K562 (cell line): ENCODE results near the gene CDC42SE2. TPM values are rescaled to one million over a fixed set of nuclear protein-coding genes. Genes with fewer than 3 reads are reported as not detected.

Source experiments
- ATAC-seq: fragments of 200-7000 bp; cut with Tn5 transposase; 3 replicates; pipeline ENCODE4 v1.9.1; 2020; ENCODE audit warnings: moderate library complexity
- BruUV-seq: library from RNA; stranded (reverse); fragments of 400-500 nt; replicated peaks from 2 replicates; lab custom pipeline; 2021; lab: Mats Ljungman, UMichigan
- CTCF ChIA-PET: fragments of 300-600 bp; formaldehyde crosslinking; extraction: SDS; loops from one replicate; lab custom pipeline; 2021; ENCODE audit warnings: low intra/inter-chr PET ratio; lab: Yijun Ruan, JAX
- POLR2A ChIA-PET: fragments of 300-600, 350-650 bp; sonication (Branson Sonifier 250); formaldehyde crosslinking; extraction: SDS; loops from one replicate; lab custom pipeline; 2021; ENCODE audit warnings: antibody characterized with exemption, inconsistent platforms; lab: Yijun Ruan, JAX
- DNase-seq, 4 experiments: peaks; one replicate each; pipeline versions ENCODE4 v3.0.0 to v3.0.0-alpha.2; 2011 to 2018; ENCODE audit warnings: low spot score in 3 of 4, mixed read lengths in 3 of 4; ENCODE audit errors: extremely low read depth in 1 of 4
- FAIRE-seq: peaks from 2 replicates; lab custom pipeline; 2011; peaks lifted over from hg19 to GRCh38; lab: Jason Lieb, UNC
- H2AFZ ChIP-seq: 2 replicates; pipeline ENCODE4 v1.6.0; 2011; ENCODE audit warnings: low read depth, low read length, control low read depth, inconsistent platforms
- H3K27ac ChIP-seq: fragments of 200-600 bp; 3 replicates; pipeline ENCODE4 v1.8.0; 2011; ENCODE audit warnings: low read depth, mild to moderate bottlenecking, control low read depth, inconsistent platforms, low read length, moderate library complexity, mixed read lengths; ENCODE audit errors: extremely low read depth
- H3K27me3 ChIP-seq, 2 experiments: fragments of 300-600 bp in 1 of 2; 2 replicates in 1 of 2; 3 replicates in 1 of 2; pipeline versions ENCODE4 v1.6.0 to v1.8.0; 2011; ENCODE audit warnings: inconsistent platforms in 2 of 2, low read length in 2 of 2, mild to moderate bottlenecking in 1 of 2, mixed read lengths in 1 of 2, moderate library complexity in 1 of 2; ENCODE audit not compliant: control insufficient read depth in 2 of 2, insufficient read depth in 2 of 2
- H3K36me3 ChIP-seq: fragments of 300-600 bp; 3 replicates; pipeline ENCODE4 v1.8.0; 2011; ENCODE audit warnings: mild to moderate bottlenecking, low read length, inconsistent platforms; ENCODE audit not compliant: control insufficient read depth, insufficient read depth
- H3K4me1 ChIP-seq, 2 experiments: fragments of 200-600 bp in 1 of 2; replicated peaks in 1 of 2; 2 replicates in 1 of 2; 3 replicates in 1 of 2; pipeline versions ENCODE4 v1.5.1 to v1.8.0; 2011; ENCODE audit warnings: inconsistent platforms in 2 of 2, low read length in 2 of 2, mild to moderate bottlenecking in 1 of 2, mixed read lengths in 1 of 2, moderate library complexity in 1 of 2; ENCODE audit not compliant: control insufficient read depth in 2 of 2, insufficient read depth in 2 of 2
- H3K4me2 ChIP-seq: 2 replicates; pipeline ENCODE4 v1.6.1; 2011; ENCODE audit warnings: low read length, control low read depth, inconsistent platforms, mixed read lengths; ENCODE audit not compliant: insufficient read depth
- H3K4me3 ChIP-seq: fragments of 200-600 bp; sonication (generic), shearing (Covaris generic); 2 replicates; pipeline ENCODE4 v1.5.1; 2016; ENCODE audit warnings: control low read depth, inconsistent platforms
- H3K79me2 ChIP-seq: fragments of 200-600 bp; 3 replicates; pipeline ENCODE4 v1.8.0; 2011; ENCODE audit warnings: low read length, inconsistent platforms; ENCODE audit not compliant: control insufficient read depth, insufficient read depth
- H3K9ac ChIP-seq, 2 experiments: 2 replicates each; pipeline versions ENCODE4 v1.6.0 to v1.6.1; 2011; ENCODE audit warnings: low read depth in 2 of 2, low read length in 2 of 2, control low read depth in 1 of 2, inconsistent platforms in 1 of 2, mild to moderate bottlenecking in 1 of 2, mixed read lengths in 1 of 2; ENCODE audit not compliant: insufficient read depth in 1 of 2
- H3K9me1 ChIP-seq: one replicate; pipeline ENCODE4 v1.6.0; 2011; ENCODE audit warnings: inconsistent platforms, mild to moderate bottlenecking, low read length, moderate library complexity; ENCODE audit not compliant: control insufficient read depth, insufficient read depth
- H3K9me3 ChIP-seq: replicated peaks from 2 replicates; pipeline ENCODE4 v1.5.1; 2011; ENCODE audit warnings: low read depth, low read length, inconsistent platforms; ENCODE audit not compliant: control insufficient read depth, insufficient read depth
- H4K20me1 ChIP-seq: replicated peaks from 2 replicates; pipeline ENCODE4 v1.6.1; 2011; ENCODE audit warnings: low read length, inconsistent platforms, mixed read lengths; ENCODE audit not compliant: control insufficient read depth, insufficient read depth
- CHD1 ChIP-seq: fragments of 200-600 bp; sonication (generic); IDR thresholded peaks from one replicate; pipeline ENCODE4 v1.6.1; 2012; ENCODE audit warnings: mild to moderate bottlenecking, moderate library complexity, low read length, inconsistent platforms
- EWSR1 ChIP-seq: fragments of 450-650 bp; IDR thresholded peaks from 2 replicates; pipeline ENCODE4 v1.6.1; 2018; ENCODE audit warnings: borderline replicate concordance, mild to moderate bottlenecking, low read depth, moderate library complexity; ENCODE audit not compliant: partially characterized antibody
- FIP1L1 ChIP-seq: fragments of 200-400 bp; formaldehyde crosslinking; IDR thresholded peaks from 2 replicates; pipeline ENCODE4 v1.6.1; 2018; ENCODE audit warnings: mild to moderate bottlenecking, low read depth, low read length; ENCODE audit not compliant: poor library complexity, severe bottlenecking
- GATA2 ChIP-seq: sonication (generic); formaldehyde crosslinking; IDR thresholded peaks from 2 replicates; pipeline ENCODE4 v1.4.0; 2020; ENCODE audit warnings: mild to moderate bottlenecking, missing genetic modification reagents
- HNRNPLL ChIP-seq: fragments of 200-400 bp; formaldehyde crosslinking; IDR thresholded peaks from 2 replicates; pipeline ENCODE4 v1.6.1; 2017; ENCODE audit warnings: low read length, low read depth, mild to moderate bottlenecking; ENCODE audit not compliant: poor library complexity, severe bottlenecking
- HNRNPUL1 ChIP-seq: fragments of 200-400 bp; formaldehyde crosslinking; IDR thresholded peaks from 2 replicates; pipeline ENCODE4 v1.6.1; 2017; ENCODE audit warnings: low read length
- KDM1A ChIP-seq, 2 experiments: fragments of 450-650 bp; IDR thresholded peaks; 2 replicates each; pipeline ENCODE4 v1.6.1; 2016; ENCODE audit warnings: mild to moderate bottlenecking in 2 of 2
- MEIS2 ChIP-seq: fragments of 450-650 bp; IDR thresholded peaks from 2 replicates; pipeline ENCODE4 v1.6.1; 2014; ENCODE audit warnings: mild to moderate bottlenecking; ENCODE audit not compliant: partially characterized antibody
- MIER1 ChIP-seq: fragments of 450-650 bp; IDR thresholded peaks from 2 replicates; pipeline ENCODE4 v1.6.1; 2016; ENCODE audit warnings: antibody characterized with exemption, mild to moderate bottlenecking, low read depth
- NUFIP1 ChIP-seq: fragments of 450-650 bp; IDR thresholded peaks from 2 replicates; pipeline ENCODE4 v1.6.1; 2018; ENCODE audit not compliant: partially characterized antibody
- POLR2AphosphoS5 ChIP-seq: IDR thresholded peaks from 2 replicates; pipeline ENCODE4 v1.6.1; 2011; ENCODE audit warnings: mild to moderate bottlenecking, low read depth, low read length, moderate library complexity; ENCODE audit not compliant: control insufficient read depth, insufficient read depth
- YBX1 ChIP-seq: fragments of 450-650 bp; IDR thresholded peaks from 2 replicates; pipeline ENCODE4 v1.7.1; 2016; ENCODE audit warnings: mild to moderate bottlenecking
- ZC3H8 ChIP-seq: fragments of 450-650 bp; IDR thresholded peaks from 2 replicates; pipeline ENCODE4 v1.6.1; 2017
- ZFP30 ChIP-seq: fragments of 250-450 bp; sonication (Bioruptor Pico); IDR thresholded peaks from 2 replicates; pipeline ENCODE4 v1.8.0; 2022; ENCODE audit warnings: moderate library complexity, mild to moderate bottlenecking, inconsistent platforms, borderline replicate concordance
- ZNF143 ChIP-seq: sonication (generic); formaldehyde crosslinking; IDR thresholded peaks from 2 replicates; pipeline ENCODE4 v1.9.0; 2022; ENCODE audit warnings: mild to moderate bottlenecking, missing genetic modification reagents
- ZNF146 ChIP-seq: IDR thresholded peaks from one replicate; pipeline ENCODE4 v1.6.1; 2018; ENCODE audit warnings: missing compliant biosample characterization; ENCODE audit not compliant: unreplicated experiment
- ZNF695 ChIP-seq: fragments of 450-650 bp; formaldehyde crosslinking; IDR thresholded peaks from 2 replicates; pipeline ENCODE4 v1.4.0; 2020; ENCODE audit warnings: mild to moderate bottlenecking, moderate library complexity
- WGBS: fragments of 100-300 bp; shearing (Covaris generic); methylation state at CpG from one replicate; pipeline ENCODE4 v1.1.6; 2016; ENCODE audit warnings: low coverage, mixed read lengths; ENCODE audit not compliant: insufficient coverage; ENCODE audit errors: missing lambda C conversion rate; 5-methylcytosine and 5-hydroxymethylcytosine counted together
- in situ Hi-C: fragments of 300-500 bp; cut with MboI; formaldehyde crosslinking; loops from 4 replicates; pipeline ENCODE4 v1.15.0; 2018; ENCODE audit warnings: inconsistent platforms, mixed read lengths
- intact Hi-C: fragments of 100-400 bp; cut with micrococcal nuclease; formaldehyde crosslinking; loops from 2 replicates; pipeline ENCODE4 v1.14.2; 2022
- polyA plus RNA-seq, 8 experiments: library from polyadenylated mRNA; depleted of rRNA in 4 of 8; stranded (reverse) in 5 of 8; unstranded in 3 of 8; fragments of >200 nt; fragmentation: Nextera tagmentation in 2 of 8; fragmentation: Illumina TruSeq in 1 of 8; extraction: Ambion mirVana in 2 of 8; extraction: Trizol in 1 of 8; gene quantifications; 2 replicates each; pipeline versions ENCODE4 v1.2.1 to v1.2.3, GENCODE V29; 2011 to 2014; ENCODE audit warnings: inconsistent platforms in 1 of 8, missing spikeins in 1 of 8
- total RNA-seq, 7 experiments: library from RNA; depleted of rRNA in 6 of 7; stranded (reverse); fragments of >200 nt in 6 of 7; fragmentation: Illumina TruSeq in 2 of 7; extraction: Trizol in 2 of 7; gene quantifications; 2 replicates each; pipeline versions ENCODE4 v1.2.1 to v1.2.3, GENCODE V29; 2011 to 2021; ENCODE audit warnings: low replicate concordance in 1 of 7
- TF ChIP-seq, protein P1 (sequence below): sonication (generic); formaldehyde crosslinking; IDR thresholded peaks from 2 replicates; pipeline ENCODE4 v1.8.0; 2022; ENCODE audit warnings: mild to moderate bottlenecking, missing genetic modification reagents
- TF ChIP-seq, protein P2 (sequence below): sonication (generic); formaldehyde crosslinking; IDR thresholded peaks from 2 replicates; pipeline ENCODE4 v1.5.0; 2020; ENCODE audit warnings: missing genetic modification reagents

Gene CDC42SE2
- total and polyA plus RNA-seq, 9 of the 15 experiments (the other 6 are each of a cell fraction or from before 2014, with no cell fraction given) = 24.8 to 44.3 (median 32.7) TPM

DNA sequence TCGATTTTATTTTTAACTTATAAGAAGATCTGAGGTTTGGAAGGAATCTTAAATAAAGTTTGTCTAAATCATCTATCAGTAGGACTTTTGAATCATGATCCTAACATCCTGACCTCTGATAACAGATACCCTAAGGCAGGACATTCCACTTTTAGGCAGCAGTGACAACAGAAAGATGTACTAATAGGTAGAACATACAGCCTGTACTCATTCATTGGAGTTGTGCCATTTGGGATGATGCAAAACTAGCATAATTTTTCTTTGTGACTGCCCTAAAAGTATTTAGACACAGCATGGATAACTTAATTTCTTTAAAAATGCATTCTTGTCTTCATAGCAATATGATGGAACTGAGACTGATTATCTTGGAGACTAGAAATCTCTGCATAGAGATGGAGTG, 39.7 kb downstream of the CDC42SE2 start:
- CTCF ChIA-PET = no interaction called here
- no peak overlapping the region for H3K4me2 ChIP-seq
- no peak for DNase-seq
- H3K79me2 ChIP-seq = peaks cover 70% of the 10 kb centered on the region
- no peak for TF ChIP-seq HNRNPLL
- no peak for TF ChIP-seq POLR2AphosphoS5
- TF ChIP-seq ZC3H8 = no peak
- TF ChIP-seq KDM1A (IDR thresholded peaks at IDR 0.05) = no peak
- TF ChIP-seq ZFP30 = no peak
- no peak for TF ChIP-seq ZNF143 (CRISPR knock-in tag)
- no peak for TF ChIP-seq YBX1
- TF ChIP-seq EWSR1 = no peak
- TF ChIP-seq NUFIP1 = no peak
- no peak for TF ChIP-seq HNRNPUL1
- no peak for TF ChIP-seq MEIS2
- no peak for TF ChIP-seq CHD1
- TF ChIP-seq ZNF695 (CRISPR knock-in tag) = no peak
- TF ChIP-seq MIER1 = no peak
- no peak for TF ChIP-seq ZNF146 (CRISPR knock-in tag)
- TF ChIP-seq, protein P1, sequence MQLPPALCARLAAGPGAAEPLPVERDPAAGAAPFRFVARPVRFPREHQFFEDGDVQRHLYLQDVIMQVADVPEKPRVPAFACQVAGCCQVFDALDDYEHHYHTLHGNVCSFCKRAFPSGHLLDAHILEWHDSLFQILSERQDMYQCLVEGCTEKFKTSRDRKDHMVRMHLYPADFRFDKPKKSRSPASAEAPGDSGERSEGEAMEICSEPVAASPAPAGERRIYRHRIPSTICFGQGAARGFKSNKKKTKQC (CRISPR knock-in tag) = no peak
- TF ChIP-seq, protein P2, sequence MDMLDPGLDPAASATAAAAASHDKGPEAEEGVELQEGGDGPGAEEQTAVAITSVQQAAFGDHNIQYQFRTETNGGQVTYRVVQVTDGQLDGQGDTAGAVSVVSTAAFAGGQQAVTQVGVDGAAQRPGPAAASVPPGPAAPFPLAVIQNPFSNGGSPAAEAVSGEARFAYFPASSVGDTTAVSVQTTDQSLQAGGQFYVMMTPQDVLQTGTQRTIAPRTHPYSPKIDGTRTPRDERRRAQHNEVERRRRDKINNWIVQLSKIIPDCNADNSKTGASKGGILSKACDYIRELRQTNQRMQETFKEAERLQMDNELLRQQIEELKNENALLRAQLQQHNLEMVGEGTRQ (CRISPR knock-in tag) = no peak
- no peak for TF ChIP-seq FIP1L1
- TF ChIP-seq GATA2 (CRISPR knock-in tag) = no peak
- FAIRE-seq = no peak
- 32% methylated on average over 1 of the region's 1 CpG for WGBS
- POLR2A ChIA-PET = interaction anchor here (1.0 kb wide), 1 partner anchor 9 kb away, joined by 4 read pairs; no protein-coding TSS in a partner anchor
- no peak overlapping the region for H3K9ac ChIP-seq
- no peaks in the 10 kb centered on the region for H3K9me3 ChIP-seq
- H2AFZ ChIP-seq = no peak overlapping the region
- no peaks in the 10 kb centered on the region for H3K27me3 ChIP-seq
- H3K27ac ChIP-seq = no peak overlapping the region
- no peaks in the 10 kb centered on the region for H4K20me1 ChIP-seq
- no peaks in the 10 kb centered on the region for H3K9me1 ChIP-seq
- no peak for ATAC-seq
- no peak overlapping the region for H3K4me3 ChIP-seq
- H3K4me1 ChIP-seq = peaks cover 0 to 10% of the 10 kb centered on the region in 2 experiments; a peak in 4 of 5 replicates
- BruUV-seq = no TSS peak
- in situ Hi-C loops = no loop called here
- no peaks in the 10 kb centered on the region for H3K36me3 ChIP-seq
- intact Hi-C loops = loop anchor here (5.0 kb wide), 1 partner anchor 69 kb away; no protein-coding TSS in a partner anchor
